Measurements from ENCODE around the gene BRPF1. TPM values are rescaled to one million over a fixed set of nuclear protein-coding genes. Genes with fewer than 3 reads are reported as not detected.

Gene BRPF1
- polyA plus RNA-seq, 1 of the 3 experiments (the other 2 are of a cell fraction): 13.0 TPM

- Histone ChIP-seq H2AFZ (ENCODE audit: low read depth) (no peak overlapping the region), H3K36me3 (replicated peaks in 1 of 2; ENCODE audit: control insufficient read depth in 1 of 2, insufficient read depth in 2 of 2, low read length in 1 of 2) (peaks cover 0 to 9% of the 10 kb centered on the region in 2 experiments), H3K4me1 (ENCODE audit: control insufficient read depth in 1 of 2, insufficient read depth in 2 of 2, low read depth in 1 of 2, low read length in 1 of 2) (peaks cover 0 to 13% of the 10 kb centered on the region in 2 experiments; a peak in 1 of 4 replicates), H3K9me2 (no peaks in the 10 kb centered on the region), H3F3A (replicated peaks; ENCODE audit: insufficient read depth) (no peaks in the 10 kb centered on the region), H3K27me3 (ENCODE audit: insufficient read depth) (no peaks in the 10 kb centered on the region), H3K79me2 (ENCODE audit: insufficient read depth) (no peaks in the 10 kb centered on the region), H3K4me3 (ENCODE audit: low read depth in 2 of 2, low read length in 1 of 2) (peak overlapping the region; percentile 43 to 52; a peak in 3 of 4 replicates), H4K20me1 (ENCODE audit: insufficient read depth) (no peaks in the 10 kb centered on the region), H3K27ac (ENCODE audit: low read depth in 2 of 2, low read length in 1 of 2) (no peak overlapping the region), H3K4me2 (peak overlapping the region; percentile 78), H3K9me3 (no peaks in the 10 kb centered on the region), H3K9ac (no peak overlapping the region)
- peak; percentile 95 for DNase-seq
- ChIA-PET CTCF (interaction anchor here (0.6 kb wide), 1 partner anchor 13 kb away, joined by 3 read pairs; no protein-coding TSS in a partner anchor), POLR2A (interaction anchor here (0.5 to 1.0 kb wide), 2 partner anchors 45 to 58 kb away, joined by 3 to 4 read pairs; no protein-coding TSS in a partner anchor)
- WGBS (ENCODE audit: low lambda C conversion rate): 6% methylated on average over 34 of the region's 62 CpGs
- TF ChIP-seq SIN3A (IDR thresholded peaks at IDR 0.05; ENCODE audit: borderline replicate concordance, low read depth, low read length) (peak; percentile 91), NFIC (IDR thresholded peaks at IDR 0.05; ENCODE audit: borderline replicate concordance) (no peak), NRF1 (IDR thresholded peaks at IDR 0.05; ENCODE audit: low read depth, low read length) (no peak), FOXM1 (IDR thresholded peaks at IDR 0.05; ENCODE audit: low read depth) (no peak), CHD2 (IDR thresholded peaks at IDR 0.05; ENCODE audit: low read length, partially characterized antibody) (no peak), TCF12 (IDR thresholded peaks at IDR 0.05) (no peak), GABPA (IDR thresholded peaks at IDR 0.05; ENCODE audit: low read depth) (peak; percentile 57), GATA2 (CRISPR knock-in tag; IDR thresholded peaks at IDR 0.05) (no peak), FOSL2 (IDR thresholded peaks at IDR 0.05; ENCODE audit: borderline replicate concordance, low read depth) (no peak), FOXJ3 (CRISPR knock-in tag; IDR thresholded peaks at IDR 0.05) (no peak), RAD21 (IDR thresholded peaks at IDR 0.05; ENCODE audit: low read length) (no peak), JUND (IDR thresholded peaks at IDR 0.05) (no peak), IRF3 (IDR thresholded peaks at IDR 0.05; ENCODE audit: low read depth, low read length) (no peak), MXI1 (IDR thresholded peaks at IDR 0.05; ENCODE audit: low read depth, low read length) (no peak), RXRA (IDR thresholded peaks at IDR 0.05; ENCODE audit: borderline replicate concordance, low read depth) (no peak), TEAD4 (IDR thresholded peaks at IDR 0.05; ENCODE audit: borderline replicate concordance, insufficient read depth) (no peak), MEF2A (IDR thresholded peaks at IDR 0.05; ENCODE audit: borderline replicate concordance, low read depth) (no peak), RCOR1 (IDR thresholded peaks at IDR 0.05; ENCODE audit: low read length) (no peak), TAF1 (IDR thresholded peaks at IDR 0.05; ENCODE audit: borderline replicate concordance, low read depth, low read length) (no peak), SMC3 (IDR thresholded peaks at IDR 0.05; ENCODE audit: low read depth, low read length) (no peak), YY1 (IDR thresholded peaks at IDR 0.05; ENCODE audit: low read depth) (no peak)
- TF ChIP-seq, protein P1, sequence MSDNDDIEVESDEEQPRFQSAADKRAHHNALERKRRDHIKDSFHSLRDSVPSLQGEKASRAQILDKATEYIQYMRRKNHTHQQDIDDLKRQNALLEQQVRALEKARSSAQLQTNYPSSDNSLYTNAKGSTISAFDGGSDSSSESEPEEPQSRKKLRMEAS (IDR thresholded peaks at IDR 0.05; ENCODE audit: low read depth): peak; percentile 50; the same call in 1 of the 2 replicates
- TF ChIP-seq, protein P2, sequence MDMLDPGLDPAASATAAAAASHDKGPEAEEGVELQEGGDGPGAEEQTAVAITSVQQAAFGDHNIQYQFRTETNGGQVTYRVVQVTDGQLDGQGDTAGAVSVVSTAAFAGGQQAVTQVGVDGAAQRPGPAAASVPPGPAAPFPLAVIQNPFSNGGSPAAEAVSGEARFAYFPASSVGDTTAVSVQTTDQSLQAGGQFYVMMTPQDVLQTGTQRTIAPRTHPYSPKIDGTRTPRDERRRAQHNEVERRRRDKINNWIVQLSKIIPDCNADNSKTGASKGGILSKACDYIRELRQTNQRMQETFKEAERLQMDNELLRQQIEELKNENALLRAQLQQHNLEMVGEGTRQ (IDR thresholded peaks at IDR 0.05; ENCODE audit: borderline replicate concordance, low read depth, low read length): no peak
- TF ChIP-seq, protein P3, sequence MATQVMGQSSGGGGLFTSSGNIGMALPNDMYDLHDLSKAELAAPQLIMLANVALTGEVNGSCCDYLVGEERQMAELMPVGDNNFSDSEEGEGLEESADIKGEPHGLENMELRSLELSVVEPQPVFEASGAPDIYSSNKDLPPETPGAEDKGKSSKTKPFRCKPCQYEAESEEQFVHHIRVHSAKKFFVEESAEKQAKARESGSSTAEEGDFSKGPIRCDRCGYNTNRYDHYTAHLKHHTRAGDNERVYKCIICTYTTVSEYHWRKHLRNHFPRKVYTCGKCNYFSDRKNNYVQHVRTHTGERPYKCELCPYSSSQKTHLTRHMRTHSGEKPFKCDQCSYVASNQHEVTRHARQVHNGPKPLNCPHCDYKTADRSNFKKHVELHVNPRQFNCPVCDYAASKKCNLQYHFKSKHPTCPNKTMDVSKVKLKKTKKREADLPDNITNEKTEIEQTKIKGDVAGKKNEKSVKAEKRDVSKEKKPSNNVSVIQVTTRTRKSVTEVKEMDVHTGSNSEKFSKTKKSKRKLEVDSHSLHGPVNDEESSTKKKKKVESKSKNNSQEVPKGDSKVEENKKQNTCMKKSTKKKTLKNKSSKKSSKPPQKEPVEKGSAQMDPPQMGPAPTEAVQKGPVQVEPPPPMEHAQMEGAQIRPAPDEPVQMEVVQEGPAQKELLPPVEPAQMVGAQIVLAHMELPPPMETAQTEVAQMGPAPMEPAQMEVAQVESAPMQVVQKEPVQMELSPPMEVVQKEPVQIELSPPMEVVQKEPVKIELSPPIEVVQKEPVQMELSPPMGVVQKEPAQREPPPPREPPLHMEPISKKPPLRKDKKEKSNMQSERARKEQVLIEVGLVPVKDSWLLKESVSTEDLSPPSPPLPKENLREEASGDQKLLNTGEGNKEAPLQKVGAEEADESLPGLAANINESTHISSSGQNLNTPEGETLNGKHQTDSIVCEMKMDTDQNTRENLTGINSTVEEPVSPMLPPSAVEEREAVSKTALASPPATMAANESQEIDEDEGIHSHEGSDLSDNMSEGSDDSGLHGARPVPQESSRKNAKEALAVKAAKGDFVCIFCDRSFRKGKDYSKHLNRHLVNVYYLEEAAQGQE (IDR thresholded peaks at IDR 0.05; ENCODE audit: low read depth, low read length): peak; percentile 99
- TF ChIP-seq, protein P4, sequence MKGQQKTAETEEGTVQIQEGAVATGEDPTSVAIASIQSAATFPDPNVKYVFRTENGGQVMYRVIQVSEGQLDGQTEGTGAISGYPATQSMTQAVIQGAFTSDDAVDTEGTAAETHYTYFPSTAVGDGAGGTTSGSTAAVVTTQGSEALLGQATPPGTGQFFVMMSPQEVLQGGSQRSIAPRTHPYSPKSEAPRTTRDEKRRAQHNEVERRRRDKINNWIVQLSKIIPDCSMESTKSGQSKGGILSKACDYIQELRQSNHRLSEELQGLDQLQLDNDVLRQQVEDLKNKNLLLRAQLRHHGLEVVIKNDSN (IDR thresholded peaks at IDR 0.05; ENCODE audit: borderline replicate concordance, low read depth): no peak
Measured at GRCh38 chr3:9704347-9705322, 26.9 kb upstream of the BRPF1 start.
